HepG2 (cell line): Measurements from ENCODE around the gene ARL16. TPM values are rescaled to one million over a fixed set of nuclear protein-coding genes. Genes with fewer than 3 reads are reported as not detected.

Experiments used
- ARID4A ChIP-seq: sonication (generic); formaldehyde crosslinking; IDR thresholded peaks from 2 replicates; pipeline ENCODE4 v1.5.0; 2020; ENCODE audit warnings: mild to moderate bottlenecking, missing genetic modification reagents, borderline replicate concordance
- BRCA1 ChIP-seq: sonication (generic); formaldehyde crosslinking; IDR thresholded peaks from 2 replicates; pipeline ENCODE4 v1.4.0; 2020; ENCODE audit warnings: missing genetic modification reagents
- FOXC1 ChIP-seq: sonication (generic); formaldehyde crosslinking; IDR thresholded peaks from 2 replicates; pipeline ENCODE4 v1.8.0; 2022; ENCODE audit warnings: mild to moderate bottlenecking, missing genetic modification reagents, borderline replicate concordance
- FOXJ3 ChIP-seq: sonication (generic); formaldehyde crosslinking; IDR thresholded peaks from 2 replicates; pipeline ENCODE4 v1.4.0; 2020; ENCODE audit warnings: missing genetic modification reagents, mild to moderate bottlenecking, borderline replicate concordance
- FOXP1 ChIP-seq, 2 experiments: fragments of 450-650 bp in 1 of 2; IDR thresholded peaks; 2 replicates each; pipeline ENCODE4 v1.6.1; 2017 to 2018; ENCODE audit warnings: antibody characterized with exemption in 1 of 2
- HMG20B ChIP-seq: conservative IDR thresholded peaks from 2 replicates; pipeline ENCODE4 v1.6.1; 2016; ENCODE audit warnings: missing genetic modification reagents, missing compliant biosample characterization
- MED1 ChIP-seq: sonication (generic); formaldehyde crosslinking; IDR thresholded peaks from 2 replicates; pipeline ENCODE4 v1.4.0; 2020; ENCODE audit warnings: missing genetic modification reagents
- MIER2 ChIP-seq: IDR thresholded peaks from 2 replicates; pipeline ENCODE4 v1.6.1; 2016; ENCODE audit warnings: missing biosample characterization, missing genetic modification reagents
- RERE ChIP-seq: IDR thresholded peaks from 2 replicates; pipeline ENCODE4 v1.6.1; 2016; ENCODE audit warnings: low read depth, missing genetic modification reagents, missing compliant biosample characterization
- SAFB2 ChIP-seq: sonication (generic); formaldehyde crosslinking; IDR thresholded peaks from 2 replicates; pipeline ENCODE4 v1.5.1; 2020; ENCODE audit warnings: missing genetic modification reagents, low read depth, mild to moderate bottlenecking, borderline replicate concordance
- SAP130 ChIP-seq: IDR thresholded peaks from 2 replicates; pipeline ENCODE4 v1.6.1; 2016; ENCODE audit warnings: low read depth
- SMAD1 ChIP-seq: sonication (generic); formaldehyde crosslinking; IDR thresholded peaks from 2 replicates; pipeline ENCODE4 v1.4.0; 2020; ENCODE audit warnings: missing genetic modification reagents, low read depth, mild to moderate bottlenecking, borderline replicate concordance
- SP140L ChIP-seq: sonication (generic); formaldehyde crosslinking; IDR thresholded peaks from 2 replicates; pipeline ENCODE4 v1.4.0; 2020; ENCODE audit warnings: missing genetic modification reagents, borderline replicate concordance
- XRCC5 ChIP-seq: fragments of 200-400 bp; formaldehyde crosslinking; optimal IDR thresholded peaks from 2 replicates; pipeline ENCODE3; 2017; ENCODE audit warnings: mild to moderate bottlenecking, low read length
- ZBTB26 ChIP-seq: IDR thresholded peaks from 2 replicates; pipeline ENCODE4 v1.6.1; 2016; ENCODE audit warnings: missing compliant biosample characterization, missing genetic modification reagents, borderline replicate concordance
- ZNF205 ChIP-seq: IDR thresholded peaks from 2 replicates; pipeline ENCODE4 v1.6.1; 2018; ENCODE audit warnings: missing biosample characterization, missing genetic modification reagents
- ZNF350 ChIP-seq: sonication (generic); formaldehyde crosslinking; IDR thresholded peaks from 2 replicates; pipeline ENCODE4 v1.4.0; 2020; ENCODE audit warnings: mild to moderate bottlenecking, low read depth, missing genetic modification reagents, borderline replicate concordance
- ZNF891 ChIP-seq: sonication (generic); formaldehyde crosslinking; IDR thresholded peaks from 2 replicates; pipeline ENCODE4 v1.5.0; 2020; ENCODE audit warnings: mild to moderate bottlenecking, missing genetic modification reagents
- polyA plus RNA-seq, 8 experiments: library from polyadenylated mRNA; depleted of rRNA in 3 of 8; stranded (reverse) in 7 of 8; unstranded in 1 of 8; fragments of >200 nt; fragmentation: Illumina TruSeq in 4 of 8; extraction: Trizol in 4 of 8; gene quantifications; 2 replicates each; pipeline versions ENCODE4 v1.2.1 to v1.2.3, GENCODE V29; 2011 to 2016; ENCODE audit warnings: low read depth in 4 of 8, missing spikeins in 1 of 8, mixed read lengths in 1 of 8; ENCODE audit not compliant: insufficient read depth in 1 of 8
- total RNA-seq, 5 experiments: library from RNA; depleted of rRNA; stranded (reverse); fragments of >200 nt; fragmentation: Illumina TruSeq; extraction: Trizol; gene quantifications; 2 replicates each; pipeline ENCODE4 v1.2.3, GENCODE V29; 2016; ENCODE audit warnings: low read depth in 1 of 5

ARL16 gene
- total and polyA plus RNA-seq, 2 of the 13 experiments (the other 11 are each of a cell fraction or from before 2014, with no cell fraction given): 20.8 to 30.8 TPM

GRCh38 chr17:81727324-81728031 is 43.9 kb upstream of the ARL16 start (continued):
- TF ChIP-seq FOXP1 (IDR thresholded peaks at IDR 0.05): no peak
- peak; percentile 19; the same call in 1 of the 2 replicates for TF ChIP-seq FOXP1 (CRISPR knock-in tag; IDR thresholded peaks at IDR 0.05)
- TF ChIP-seq SMAD1 (CRISPR knock-in tag): 0 out of 2 replicates have a peak, but pooled peaks have one; percentile 83
- peak; percentile 83 for TF ChIP-seq SAFB2 (CRISPR knock-in tag)
- peak; percentile 78; the same call in 1 of the 2 replicates for TF ChIP-seq ARID4A
- peak; percentile 57; the same call in 1 of the 2 replicates for TF ChIP-seq RERE (CRISPR knock-in tag)
- TF ChIP-seq SAP130: peak; percentile 81
- peak; percentile 82; the same call in 1 of the 2 replicates for TF ChIP-seq MIER2
- TF ChIP-seq XRCC5: peak; percentile 55
- TF ChIP-seq BRCA1: peak; percentile 91
- peak; percentile 99 for TF ChIP-seq ZNF891
- TF ChIP-seq SP140L (CRISPR knock-in tag): peak; percentile 85; the same call in 1 of the 2 replicates
- TF ChIP-seq ZNF205 (CRISPR knock-in tag): peak; percentile 88
- peak; percentile 78 for TF ChIP-seq FOXJ3 (CRISPR knock-in tag)
- TF ChIP-seq FOXC1: peak; percentile 96
- peak; percentile 98 for TF ChIP-seq ZNF350 (CRISPR knock-in tag)
- peak; percentile 94 for TF ChIP-seq MED1 (CRISPR knock-in tag)
- peak; percentile 80; the same call in 1 of the 2 replicates for TF ChIP-seq HMG20B (CRISPR knock-in tag)
- peak; percentile 97 for TF ChIP-seq ZBTB26 (CRISPR knock-in tag)
